Stimulated activated CD4-positive, alpha-beta T cell treated with anti-CD3 and anti-CD28 coated beads, TNF-alpha, amount 100 ng/mL, for 4 hours (primary cell): ENCODE results near the gene TEX51.

Experiments used
- DNase-seq, 3 experiments: peaks; one replicate each; pipeline ENCODE4 v3.0.0-alpha.2; 2020; ENCODE audit warnings: low read depth in 3 of 3

The TEX51 gene

GRCh38 chr2:126891681-126892500 lies 6.8 kb upstream of the TEX51 start:
- DNase-seq = no peak

DNA sequence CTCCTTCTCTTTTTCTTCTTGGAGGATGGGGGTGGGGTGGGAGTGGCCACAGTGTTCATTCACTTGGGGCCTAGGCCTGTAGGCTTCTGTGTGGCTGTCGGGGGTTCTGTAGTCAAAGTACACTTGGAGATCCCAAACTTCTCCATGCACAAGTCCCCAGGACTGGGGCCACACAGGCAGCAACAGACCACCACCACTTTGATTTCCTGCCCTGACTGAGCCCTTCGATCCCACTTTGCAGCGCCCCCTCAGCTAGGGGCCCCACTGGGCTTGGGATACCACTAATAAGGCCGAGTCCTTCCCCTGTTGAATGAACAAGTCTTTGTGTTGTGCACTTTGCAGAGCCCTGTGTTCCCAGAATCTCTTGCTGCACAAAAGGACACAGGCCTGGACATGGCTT lies 5.5 kb upstream of the TEX51 start:
- DNase-seq = no peak

DNA sequence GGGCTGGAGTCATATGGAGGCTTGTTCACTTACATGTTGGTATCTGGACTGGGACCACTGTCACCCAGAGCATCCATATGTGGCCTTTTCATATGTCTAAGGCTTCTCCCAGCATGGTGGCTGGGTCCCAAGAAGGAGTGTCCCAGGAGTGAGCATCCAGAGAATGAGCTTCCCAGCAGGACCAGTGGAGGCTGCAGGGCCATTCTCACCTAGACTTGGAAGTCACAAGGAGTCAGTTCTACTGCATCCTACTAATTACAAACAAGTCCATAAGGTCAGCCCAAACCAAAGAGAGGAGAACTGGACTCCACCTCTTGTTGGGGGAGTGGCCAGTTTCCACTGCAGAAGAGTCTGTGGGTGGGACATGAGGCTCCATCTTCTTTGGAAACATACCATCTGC lies 5.1 kb upstream of the TEX51 start:
- DNase-seq = no peak

DNA sequence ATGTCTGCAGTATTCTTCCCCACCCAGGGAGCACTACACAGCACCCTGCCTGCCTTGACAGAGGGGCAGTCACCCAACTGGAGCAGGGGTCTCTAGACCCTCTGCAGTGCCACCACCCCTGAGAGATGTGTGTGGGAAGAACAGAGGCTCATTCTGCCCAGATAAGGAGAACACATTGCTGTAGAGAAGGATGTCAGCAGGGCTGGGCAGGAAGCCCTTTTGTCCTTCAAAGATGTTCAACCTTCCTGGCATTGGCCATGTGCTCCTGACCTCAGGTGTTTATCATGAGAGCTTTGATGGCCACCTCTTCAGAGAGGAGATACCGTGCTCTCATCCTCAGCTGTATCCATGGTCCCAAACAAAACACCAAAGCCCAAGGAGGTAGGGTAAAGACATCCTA lies 4.6 kb upstream of the TEX51 start:
- DNase-seq = no peak

DNA sequence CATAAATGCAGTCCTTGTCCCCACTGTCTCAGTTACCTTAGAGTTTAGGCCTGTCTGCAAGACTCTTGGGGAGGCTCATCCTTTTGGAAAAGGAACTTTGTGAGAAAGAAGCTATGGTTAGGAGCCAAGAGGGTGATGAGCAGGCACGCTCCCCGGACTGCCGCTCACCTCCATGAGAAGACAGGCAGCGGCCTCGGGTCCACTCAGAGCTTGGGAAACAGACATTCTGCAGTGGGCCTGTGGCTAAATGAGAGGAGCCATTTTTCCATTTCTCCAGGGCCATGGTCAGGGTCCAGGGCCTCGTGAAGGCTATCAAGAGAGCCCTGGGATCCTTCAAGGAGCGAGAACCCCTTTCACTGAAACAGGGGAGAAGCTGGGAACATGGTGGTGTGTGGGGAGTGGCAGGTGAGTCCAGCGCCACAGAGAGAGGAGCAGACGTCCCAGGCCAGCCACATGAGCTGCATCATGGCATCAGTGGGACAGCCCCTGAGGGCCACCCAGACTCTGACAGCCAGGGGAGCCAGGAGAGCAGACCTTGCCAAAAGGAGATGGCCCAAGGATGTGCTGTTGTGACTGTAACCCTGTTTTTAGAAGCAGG lies 4.0 kb upstream of the TEX51 start:
- DNase-seq = no peak

GRCh38 chr2:126895336-126895735 lies 3.4 kb upstream of the TEX51 start:
- DNase-seq = no peak

- DNase-seq = no peak
Observed at GRCh38 chr2:126896471-126896870, 2.2 kb upstream of the TEX51 start.

DNA sequence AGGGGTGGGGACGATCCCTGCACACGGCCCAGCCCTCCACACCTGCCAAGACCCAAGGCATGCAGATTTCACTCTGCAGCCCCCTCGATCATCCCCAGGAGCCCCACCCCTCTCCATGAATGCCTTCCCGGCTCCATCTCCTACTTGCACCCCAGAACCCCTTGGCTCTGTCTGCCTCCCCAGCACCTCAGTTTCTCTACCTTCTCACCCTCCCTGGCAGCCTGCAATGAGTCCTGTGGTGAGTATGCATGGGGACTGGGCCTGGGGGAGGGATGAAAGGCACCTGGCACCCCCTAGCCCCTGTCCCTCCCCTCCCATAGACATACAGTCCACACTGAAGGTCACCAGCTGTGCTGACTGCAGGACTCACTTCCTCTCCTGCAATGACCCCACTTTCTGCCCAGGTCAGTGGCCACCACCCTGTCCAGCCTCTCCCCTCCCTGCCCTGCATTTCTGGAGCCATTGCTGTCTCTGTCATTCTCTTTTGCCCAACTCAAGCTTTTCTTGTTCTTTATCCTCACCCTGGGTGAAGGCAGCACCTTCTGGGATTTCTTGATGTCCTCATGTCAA lies 1.0 kb downstream of the TEX51 start:
- no peak for DNase-seq

DNA sequence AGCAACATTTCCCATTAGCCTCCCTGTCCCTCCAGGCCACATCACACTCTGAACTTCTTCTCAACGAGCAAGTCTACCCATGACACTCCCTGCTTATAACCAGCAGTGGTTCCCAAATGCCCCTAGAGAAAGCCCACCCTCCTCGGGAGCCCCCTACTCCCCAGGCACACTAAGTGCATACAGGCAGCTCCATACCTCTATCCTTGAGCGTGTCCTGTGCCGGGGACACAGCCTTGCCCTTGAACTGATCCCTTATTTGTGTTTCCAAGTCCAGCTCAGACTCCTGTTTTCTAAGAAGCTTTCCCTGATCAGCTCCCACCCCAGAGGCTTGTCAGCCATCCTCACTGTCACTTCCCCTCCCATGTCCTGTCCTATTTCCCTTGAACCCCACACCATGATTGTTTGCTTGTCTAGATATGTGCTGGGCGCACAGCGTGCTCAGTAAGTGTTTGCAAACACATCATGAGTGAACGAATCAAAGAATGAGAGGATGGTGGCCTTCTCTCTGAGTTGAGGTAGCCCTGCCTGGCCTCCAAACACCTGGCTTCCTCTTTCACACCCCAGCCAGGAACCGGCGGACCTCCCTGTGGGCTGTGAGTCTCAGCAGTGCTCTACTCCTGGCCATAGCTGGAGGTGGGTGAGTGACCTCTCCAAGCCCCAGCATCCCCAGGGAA lies 2.1 kb downstream of the TEX51 start:
- no peak for DNase-seq

DNA sequence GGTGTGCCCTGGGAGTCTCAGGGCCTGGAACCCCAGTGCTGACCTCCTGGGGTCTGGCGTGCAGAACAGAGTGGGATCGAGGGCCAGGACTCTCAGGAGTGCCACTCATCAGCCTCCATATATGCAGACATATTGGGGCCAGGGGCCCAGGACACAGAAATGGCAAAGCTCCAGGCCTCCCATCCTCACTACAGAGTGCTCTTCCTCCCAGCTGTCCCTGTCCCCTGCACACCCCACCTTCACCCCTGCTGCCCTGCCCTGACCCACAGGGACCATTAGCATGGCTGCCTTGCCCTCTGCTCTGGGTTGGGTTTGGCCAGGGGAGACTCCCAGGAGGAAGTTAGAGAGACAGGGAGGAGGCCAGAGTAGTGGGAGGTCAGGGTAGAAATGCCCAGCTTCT lies 2.8 kb downstream of the TEX51 start:
- no peak for DNase-seq

- no peak for DNase-seq
Observed at GRCh38 chr2:126902152-126902835, 3.6 kb downstream of the TEX51 start.

DNA sequence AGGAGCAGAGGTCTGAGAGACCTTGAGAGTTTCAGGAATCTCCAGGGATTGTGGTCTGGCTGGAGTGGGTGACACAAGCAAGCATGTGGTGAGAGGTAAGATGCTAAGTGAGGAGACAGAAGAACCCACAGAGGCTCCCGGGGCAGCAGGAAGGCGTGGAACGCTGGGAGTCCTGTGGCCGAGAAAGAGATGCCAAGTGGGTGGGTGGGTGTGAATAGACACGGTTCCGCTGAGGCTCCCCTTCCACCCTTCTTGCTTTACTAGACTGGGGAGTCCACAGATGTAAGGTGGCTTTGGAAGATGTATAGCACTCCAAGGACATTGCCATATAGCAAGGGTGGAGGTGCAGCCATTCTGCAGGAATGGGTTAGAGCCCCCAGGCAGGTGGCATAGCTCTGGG lies 4.2 kb downstream of the TEX51 start:
- no peak for DNase-seq

- DNase-seq = no peak
Observed at GRCh38 chr2:126905991-126906390, 7.3 kb downstream of the TEX51 start.

- DNase-seq = no peak
Observed at GRCh38 chr2:126906781-126907180, 8.1 kb downstream of the TEX51 start.

DNA sequence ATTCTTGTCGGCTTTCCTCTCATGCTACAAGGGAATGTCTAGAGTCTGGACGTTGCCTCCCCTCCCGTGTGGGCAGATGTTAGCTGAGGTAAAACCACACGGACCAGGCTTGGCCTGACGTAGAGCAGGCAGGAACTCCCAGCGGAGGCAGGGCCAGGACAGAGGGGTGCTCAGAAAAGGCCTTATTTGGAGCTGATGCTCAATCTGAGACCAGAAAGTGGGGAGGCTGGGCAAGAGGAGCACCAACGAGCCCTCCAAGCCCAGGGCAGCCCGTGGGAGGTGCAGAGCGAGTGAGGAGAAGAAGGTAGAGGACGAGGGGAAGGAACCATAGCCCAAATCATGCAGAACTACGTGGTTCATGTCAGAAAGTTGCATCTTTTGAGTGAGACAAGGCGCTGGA lies 9.0 kb downstream of the TEX51 start:
- no peak for DNase-seq

GRCh38 chr2:126908721-126909177 lies 10.1 kb downstream of the TEX51 start:
- DNase-seq = no peak

- no peak for DNase-seq
Observed at GRCh38 chr2:126909366-126909765, 10.7 kb downstream of the TEX51 start.

DNA sequence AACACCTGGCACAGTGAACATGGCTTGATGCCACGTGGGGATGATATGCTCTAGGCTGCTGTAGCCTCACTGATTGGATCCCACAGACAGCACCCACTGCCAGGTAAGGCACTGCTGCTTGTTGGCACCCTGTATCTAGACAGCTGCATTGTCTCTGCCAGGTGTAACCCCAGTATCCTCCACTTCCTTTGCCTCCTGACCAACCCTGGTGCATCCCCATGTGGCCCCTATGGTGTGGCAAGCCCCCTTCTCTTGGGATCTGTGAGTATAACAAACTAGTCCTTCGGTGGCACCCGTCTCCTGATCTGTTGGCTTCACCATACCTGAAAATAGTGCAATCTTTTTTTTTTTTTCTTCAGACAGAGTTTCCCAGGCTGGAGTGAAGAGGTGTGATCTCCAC lies 11.1 kb downstream of the TEX51 start:
- no peak for DNase-seq

DNA sequence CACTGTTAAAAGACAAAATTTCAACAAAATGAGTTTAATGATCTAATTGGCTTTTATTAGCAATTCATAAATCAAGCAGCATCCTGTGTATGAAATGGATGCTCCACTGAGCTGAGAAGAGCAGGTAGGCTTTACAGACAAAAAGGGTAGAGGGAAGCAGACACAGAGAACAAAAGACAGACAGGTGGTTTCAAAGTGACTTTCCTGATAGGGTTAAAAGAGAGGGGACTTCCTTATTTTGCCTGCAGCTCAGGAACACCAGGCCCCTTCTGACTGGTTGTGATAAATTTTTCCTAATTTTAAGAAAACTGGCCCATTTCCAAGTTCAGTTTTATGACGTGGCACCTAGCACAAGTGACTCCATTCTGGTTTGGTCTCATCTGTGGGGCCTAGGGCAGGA lies 11.9 kb downstream of the TEX51 start:
- DNase-seq = no peak

GRCh38 chr2:126911111-126911796 lies 12.6 kb downstream of the TEX51 start:
- DNase-seq = no peak

DNA sequence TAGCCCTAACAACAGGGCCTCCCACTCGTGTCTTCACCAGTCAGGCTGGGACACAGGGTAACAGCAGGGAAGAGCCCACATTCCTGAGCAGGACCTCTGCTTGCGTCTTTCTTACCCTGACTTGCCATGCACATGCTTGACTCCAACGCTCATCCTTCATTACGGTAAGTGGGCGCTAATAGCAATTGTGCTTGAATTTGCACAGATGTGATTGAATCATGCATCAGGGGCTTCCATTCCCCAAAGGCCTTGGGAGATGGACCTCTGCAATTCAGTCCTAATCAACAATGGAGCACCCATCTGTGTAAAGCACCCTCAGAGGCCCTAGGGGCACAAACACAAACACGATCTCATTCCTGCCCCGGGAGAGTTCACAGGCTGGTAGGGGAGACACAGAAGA lies 13.5 kb downstream of the TEX51 start:
- DNase-seq = no peak
